HepG2 (cell line): ENCODE results near the gene INHBB. TPM values are rescaled to one million over a fixed set of nuclear protein-coding genes. Genes with fewer than 3 reads are reported as not detected.
A peak's percentile ranks its signal among the peaks of the same experiment; 100 is the strongest.

ENCODE experiments used
- AGO1 ChIP-seq: fragments of 200-400 bp; formaldehyde crosslinking; IDR thresholded peaks from 2 replicates; pipeline ENCODE4 v1.6.1; 2017; ENCODE audit warnings: mild to moderate bottlenecking, low read depth, low read length, moderate library complexity; ENCODE audit not compliant: poor library complexity, severe bottlenecking
- ATF7 ChIP-seq, 2 experiments: fragments of 450-650 bp in 1 of 2; sonication (generic) in 1 of 2; formaldehyde crosslinking in 1 of 2; IDR thresholded peaks; 2 replicates each; pipeline versions ENCODE4 v1.4.0 to v1.6.1; 2016 to 2020; ENCODE audit warnings: antibody characterized with exemption in 1 of 2, mild to moderate bottlenecking in 1 of 2, missing genetic modification reagents in 1 of 2
- BRCA1 ChIP-seq: sonication (generic); formaldehyde crosslinking; IDR thresholded peaks from 2 replicates; pipeline ENCODE4 v1.4.0; 2020; ENCODE audit warnings: missing genetic modification reagents
- CHCHD3 ChIP-seq: sonication (generic); formaldehyde crosslinking; IDR thresholded peaks from 2 replicates; pipeline ENCODE4 v1.8.0; 2022; ENCODE audit warnings: mild to moderate bottlenecking, missing genetic modification reagents, moderate library complexity
- EED ChIP-seq: sonication (generic); formaldehyde crosslinking; IDR thresholded peaks from 2 replicates; pipeline ENCODE4 v1.5.0; 2020; ENCODE audit warnings: mild to moderate bottlenecking, missing genetic modification reagents
- ELF4 ChIP-seq: sonication (generic); formaldehyde crosslinking; IDR thresholded peaks from 2 replicates; pipeline ENCODE4 v1.5.0; 2020; ENCODE audit warnings: missing genetic modification reagents, mild to moderate bottlenecking, moderate library complexity, borderline replicate concordance
- FIP1L1 ChIP-seq: fragments of 200-400 bp; formaldehyde crosslinking; IDR thresholded peaks from 2 replicates; pipeline ENCODE4 v1.6.1; 2018; ENCODE audit warnings: low read depth, mild to moderate bottlenecking, low read length, moderate library complexity, borderline replicate concordance; ENCODE audit not compliant: insufficient read depth
- GFI1 ChIP-seq: sonication (generic); formaldehyde crosslinking; IDR thresholded peaks from 2 replicates; pipeline ENCODE4 v1.5.0; 2020; ENCODE audit warnings: missing genetic modification reagents, mild to moderate bottlenecking, borderline replicate concordance
- GPN1 ChIP-seq: sonication (generic); formaldehyde crosslinking; IDR thresholded peaks from 2 replicates; pipeline ENCODE4 v1.5.1; 2020; ENCODE audit warnings: missing genetic modification reagents, borderline replicate concordance
- HDAC6 ChIP-seq: fragments of 200-600 bp; sonication (generic); IDR thresholded peaks from 2 replicates; pipeline ENCODE4 v1.7.0; 2017; ENCODE audit warnings: mild to moderate bottlenecking, antibody characterized with exemption, low read length, low read depth
- KLF16 ChIP-seq, 2 experiments: sonication (generic) in 1 of 2; formaldehyde crosslinking in 1 of 2; IDR thresholded peaks; 2 replicates each; pipeline versions ENCODE4 v1.6.1 to v1.8.0; 2016 to 2023; ENCODE audit warnings: missing genetic modification reagents in 2 of 2, missing compliant biosample characterization in 1 of 2
- MED1 ChIP-seq: sonication (generic); formaldehyde crosslinking; IDR thresholded peaks from 2 replicates; pipeline ENCODE4 v1.4.0; 2020; ENCODE audit warnings: missing genetic modification reagents
- MIXL1 ChIP-seq: IDR thresholded peaks from 2 replicates; pipeline ENCODE4 v1.6.1; 2016
- MNT ChIP-seq: fragments of 450-650 bp; IDR thresholded peaks from 2 replicates; pipeline ENCODE4 v1.6.1; 2016
- NCOR1 ChIP-seq: fragments of 200-600 bp; sonication (generic); IDR thresholded peaks from 2 replicates; pipeline ENCODE4 v1.7.0; 2017; ENCODE audit warnings: antibody characterized with exemption, low read length, borderline replicate concordance
- NONO ChIP-seq, 2 experiments: fragments of 450-650 bp in 1 of 2; sonication (generic) in 1 of 2; formaldehyde crosslinking in 1 of 2; IDR thresholded peaks in 1 of 2; conservative IDR thresholded peaks in 1 of 2; 2 replicates each; pipeline versions ENCODE4 v1.6.1 to v1.8.0; 2017 to 2022; ENCODE audit warnings: mild to moderate bottlenecking in 1 of 2, missing genetic modification reagents in 1 of 2, moderate library complexity in 1 of 2
- POGK ChIP-seq: sonication (generic); formaldehyde crosslinking; conservative IDR thresholded peaks from 2 replicates; pipeline ENCODE4 v1.8.0; 2022; ENCODE audit warnings: mild to moderate bottlenecking, moderate library complexity, missing genetic modification reagents
- STAT5B ChIP-seq: sonication (generic); formaldehyde crosslinking; IDR thresholded peaks from 2 replicates; pipeline ENCODE4 v1.4.0; 2020; ENCODE audit warnings: missing genetic modification reagents
- TP53 ChIP-seq: sonication (generic); formaldehyde crosslinking; conservative IDR thresholded peaks from 2 replicates; pipeline ENCODE4 v1.4.0; 2020; ENCODE audit warnings: missing genetic modification reagents
- ZFX ChIP-seq: sonication (generic); formaldehyde crosslinking; IDR thresholded peaks from 2 replicates; pipeline ENCODE4 v1.4.0; 2020; ENCODE audit warnings: mild to moderate bottlenecking, low read depth, missing genetic modification reagents, moderate library complexity
- ZNF292 ChIP-seq: sonication (generic); formaldehyde crosslinking; IDR thresholded peaks from 2 replicates; pipeline ENCODE4 v1.8.1; 2022; ENCODE audit warnings: mild to moderate bottlenecking, low read depth, missing genetic modification reagents, borderline replicate concordance
- ZNF383 ChIP-seq: sonication (generic); formaldehyde crosslinking; IDR thresholded peaks from 2 replicates; pipeline ENCODE4 v1.4.0; 2020; ENCODE audit warnings: missing genetic modification reagents, mild to moderate bottlenecking, borderline replicate concordance
- ZNF558 ChIP-seq: sonication (generic); formaldehyde crosslinking; IDR thresholded peaks from 2 replicates; pipeline ENCODE4 v1.9.0; 2022; ENCODE audit warnings: mild to moderate bottlenecking, missing genetic modification reagents, borderline replicate concordance
- ZNF589 ChIP-seq: sonication (generic); formaldehyde crosslinking; conservative IDR thresholded peaks from 2 replicates; pipeline ENCODE4 v1.8.0; 2022; ENCODE audit warnings: mild to moderate bottlenecking, moderate library complexity, missing genetic modification reagents
- ZNF784 ChIP-seq: sonication (generic); formaldehyde crosslinking; IDR thresholded peaks from 2 replicates; pipeline ENCODE4 v1.5.1; 2020; ENCODE audit warnings: missing genetic modification reagents, mild to moderate bottlenecking, borderline replicate concordance
- polyA plus RNA-seq, 8 experiments: library from polyadenylated mRNA; depleted of rRNA in 3 of 8; stranded (reverse) in 7 of 8; unstranded in 1 of 8; fragments of >200 nt; fragmentation: Illumina TruSeq in 4 of 8; extraction: Trizol in 4 of 8; gene quantifications; 2 replicates each; pipeline versions ENCODE4 v1.2.1 to v1.2.3, GENCODE V29; 2011 to 2016; ENCODE audit warnings: low read depth in 4 of 8, missing spikeins in 1 of 8, mixed read lengths in 1 of 8; ENCODE audit not compliant: insufficient read depth in 1 of 8
- total RNA-seq, 5 experiments: library from RNA; depleted of rRNA; stranded (reverse); fragments of >200 nt; fragmentation: Illumina TruSeq; extraction: Trizol; gene quantifications; 2 replicates each; pipeline ENCODE4 v1.2.3, GENCODE V29; 2016; ENCODE audit warnings: low read depth in 1 of 5

INHBB gene
- total and polyA plus RNA-seq, 2 of the 13 experiments (the other 11 are each of a cell fraction or from before 2014, with no cell fraction given) = 0.20 to 1.7 TPM

- TF ChIP-seq GPN1 (CRISPR knock-in tag) (no peak), EED (no peak), MED1 (CRISPR knock-in tag) (no peak), ELF4 (CRISPR knock-in tag) (no peak), KLF16 (CRISPR knock-in tag; IDR thresholded peaks at IDR 0.05) (peak in 1 of 2 experiments; percentile 58; a peak in 1 of 4 replicates), POGK (CRISPR knock-in tag) (0 out of 2 replicates have a peak, but pooled peaks have one; percentile 41), NONO (IDR thresholded peaks at IDR 0.05) (no peak), NONO (CRISPR knock-in tag; conservative IDR thresholded peaks at IDR 0.05) (no peak; the same call in 1 of the 2 replicates), ZNF558 (CRISPR knock-in tag) (no peak), ZNF383 (CRISPR knock-in tag) (0 out of 2 replicates have a peak, but pooled peaks have one; percentile 34), CHCHD3 (CRISPR knock-in tag) (no peak), ZNF784 (CRISPR knock-in tag) (no peak), MNT (no peak), FIP1L1 (no peak), NCOR1 (no peak), ZFX (CRISPR knock-in tag) (peak; percentile 70), BRCA1 (CRISPR knock-in tag) (no peak), MIXL1 (CRISPR knock-in tag) (peak; percentile 74), ZNF292 (CRISPR knock-in tag) (no peak), HDAC6 (no peak), GFI1 (CRISPR knock-in tag) (0 out of 2 replicates have a peak, but pooled peaks have one; percentile 4), ZNF589 (CRISPR knock-in tag) (no peak), AGO1 (no peak), ATF7 (IDR thresholded peaks at IDR 0.05) (no peak), ATF7 (CRISPR knock-in tag; IDR thresholded peaks at IDR 0.05) (no peak), STAT5B (CRISPR knock-in tag) (no peak), TP53 (CRISPR knock-in tag) (no peak)
These were observed 32.9 kb upstream of the INHBB start (continued) for GRCh38 chr2:120312860-120313694.
